ENCODE data around the gene KIAA0513.

KIAA0513 gene

GRCh38 chr16:85092851-85093250 is 65.3 kb downstream of the KIAA0513 start:
- DNase-seq (ENCODE audit: extremely low read depth, low read depth): no peak
- no peak for TF ChIP-seq CTCF (IDR thresholded peaks at IDR 0.05; ENCODE audit: low read depth, low read length)

GRCh38 chr16:85093705-85094104 is 66.1 kb downstream of the KIAA0513 start:
- TF ChIP-seq CTCF (IDR thresholded peaks at IDR 0.05; ENCODE audit: low read depth, low read length): no peak

GRCh38 chr16:85094176-85094805 is 66.7 kb downstream of the KIAA0513 start:
- TF ChIP-seq CTCF (IDR thresholded peaks at IDR 0.05; ENCODE audit: low read depth, low read length): no peak

More at GRCh38 chr16:85093705-85094104, 66.1 kb downstream of the KIAA0513 start:
- DNase-seq (ENCODE audit: extremely low read depth, low read depth): no peak

GRCh38 chr16:85094812-85095211 is 67.2 kb downstream of the KIAA0513 start:
- no peak for TF ChIP-seq CTCF (IDR thresholded peaks at IDR 0.05; ENCODE audit: low read depth, low read length)
- DNase-seq (ENCODE audit: extremely low read depth, low read depth): no peak

More at GRCh38 chr16:85094176-85094805, 66.7 kb downstream of the KIAA0513 start:
- DNase-seq (ENCODE audit: extremely low read depth, low read depth): no peak

GRCh38 chr16:85096921-85097320 is 69.3 kb downstream of the KIAA0513 start:
- no peak for DNase-seq (ENCODE audit: extremely low read depth, low read depth)
- TF ChIP-seq CTCF (IDR thresholded peaks at IDR 0.05; ENCODE audit: low read depth, low read length): no peak

- DNase-seq (ENCODE audit: extremely low read depth, low read depth): no peak
- TF ChIP-seq CTCF (IDR thresholded peaks at IDR 0.05; ENCODE audit: low read depth, low read length): no peak
Measured at GRCh38 chr16:85098565-85098964, 71.0 kb downstream of the KIAA0513 start.

GRCh38 chr16:85100265-85100664 is 72.7 kb downstream of the KIAA0513 start:
- DNase-seq (ENCODE audit: extremely low read depth, low read depth): no peak
- TF ChIP-seq CTCF (IDR thresholded peaks at IDR 0.05; ENCODE audit: low read depth, low read length): no peak

Measured in AG09319 (cell line).